GM21423 (cell line): ENCODE data around the gene VPS18.
A peak's percentile ranks its signal among the peaks of the same experiment; 100 is the strongest.

Experiments
- ATAC-seq: cut with Tn5 transposase; IDR thresholded peaks from one replicate; pipeline ENCODE4 v1.9.1; 2021; ENCODE audit warnings: mild to moderate bottlenecking, moderate library complexity; ENCODE audit not compliant: unreplicated experiment

The VPS18 gene

GRCh38 chr15:40918799-40919392 is 24.6 kb downstream of the VPS18 start:
- ATAC-seq, result no peak

- no peak for ATAC-seq
Observed at GRCh38 chr15:40921949-40922607, 27.8 kb downstream of the VPS18 start.

GRCh38 chr15:40922608-40923005 is 28.4 kb downstream of the VPS18 start:
- no peak for ATAC-seq

GRCh38 chr15:40923551-40923950 is 29.3 kb downstream of the VPS18 start:
- ATAC-seq, result no peak

- ATAC-seq, result no peak
Observed at GRCh38 chr15:40925495-40925862, 31.2 kb downstream of the VPS18 start.

- no peak for ATAC-seq
Observed at GRCh38 chr15:40925863-40926658, 31.8 kb downstream of the VPS18 start.

GRCh38 chr15:40926659-40927494 is 32.6 kb downstream of the VPS18 start:
- ATAC-seq, result no peak

GRCh38 chr15:40927495-40927872 is 33.2 kb downstream of the VPS18 start:
- ATAC-seq, result no peak

GRCh38 chr15:40927873-40928806 is 33.9 kb downstream of the VPS18 start:
- no peak for ATAC-seq

- ATAC-seq, result peak; percentile 50
Observed at GRCh38 chr15:40928821-40929659, 34.8 kb downstream of the VPS18 start, which contains the start of gene DLL4. Gene DLL4, plus strand, starts transcription at chr15:40929340. Its CDS starts 329 bp downstream, at chr15:40929669.

GRCh38 chr15:40929660-40930429 is 35.6 kb downstream of the VPS18 start:
- ATAC-seq, result no peak

GRCh38 chr15:40930430-40931299 is 36.4 kb downstream of the VPS18 start:
- ATAC-seq, result no peak

- ATAC-seq, result no peak
Observed at GRCh38 chr15:40931300-40932142, 37.3 kb downstream of the VPS18 start.

GRCh38 chr15:40932156-40932555 is 37.9 kb downstream of the VPS18 start:
- no peak for ATAC-seq

- no peak for ATAC-seq
Observed at GRCh38 chr15:40932649-40933516, 38.6 kb downstream of the VPS18 start.

- no peak for ATAC-seq
Observed at GRCh38 chr15:40933517-40933902, 39.3 kb downstream of the VPS18 start.
